GM23338 (cell line): Measurements from ENCODE around the gene CELF4.

Source experiments
- CREB1 ChIP-seq: fragments of 250-450 bp; sonication (Bioruptor Pico); IDR thresholded peaks from 2 replicates; pipeline ENCODE4 v1.5.0; 2020; ENCODE audit warnings: low read depth, mild to moderate bottlenecking, moderate library complexity
- EZH2 ChIP-seq: fragments of 200-600 bp; sonication (generic); IDR thresholded peaks from one replicate; pipeline ENCODE4 v1.8.0; 2017; ENCODE audit warnings: antibody characterized with exemption, mild to moderate bottlenecking, low read depth; ENCODE audit not compliant: unreplicated experiment
- EZH2phosphoT487 ChIP-seq: fragments of 200-600 bp; sonication (generic); IDR thresholded peaks from one replicate; pipeline ENCODE4 v1.8.1; 2018; ENCODE audit warnings: antibody characterized with exemption; ENCODE audit not compliant: unreplicated experiment
- JUNB ChIP-seq: IDR thresholded peaks from one replicate; pipeline ENCODE4 v1.6.1; 2016; ENCODE audit warnings: antibody characterized with exemption; ENCODE audit not compliant: unreplicated experiment
- NANOG ChIP-seq: IDR thresholded peaks from 2 replicates; pipeline ENCODE4 v1.6.1; 2016; ENCODE audit warnings: antibody characterized with exemption, borderline replicate concordance
- POLR2AphosphoS5 ChIP-seq: IDR thresholded peaks from 2 replicates; pipeline ENCODE4 v1.6.1; 2016; ENCODE audit warnings: antibody characterized with exemption, low read depth
- REST ChIP-seq: IDR thresholded peaks from one replicate; pipeline ENCODE4 v1.6.1; 2018; ENCODE audit warnings: antibody characterized with exemption; ENCODE audit not compliant: unreplicated experiment
- STAT1 ChIP-seq: IDR thresholded peaks from one replicate; pipeline ENCODE4 v1.6.1; 2016; ENCODE audit warnings: antibody characterized with exemption; ENCODE audit not compliant: unreplicated experiment
- ZNF114 ChIP-seq: fragments of 250-450 bp; sonication (Bioruptor Pico); IDR thresholded peaks from 2 replicates; pipeline ENCODE4 v1.5.0; 2020; ENCODE audit warnings: mild to moderate bottlenecking, moderate library complexity
- ZNF331 ChIP-seq: fragments of 250-450 bp; sonication (Bioruptor Pico); IDR thresholded peaks from 2 replicates; pipeline ENCODE4 v1.5.0; 2020; ENCODE audit warnings: low read depth, mild to moderate bottlenecking, moderate library complexity
- TF ChIP-seq, protein P1 (sequence below), 2 experiments: fragments of 200-600 bp in 1 of 2; sonication (generic) in 1 of 2; conservative IDR thresholded peaks; 2 replicates each; pipeline versions ENCODE4 v1.5.1 to v1.6.1; 2016 to 2017; ENCODE audit warnings: antibody characterized with exemption in 2 of 2, low read depth in 2 of 2, mild to moderate bottlenecking in 2 of 2, moderate library complexity in 1 of 2
- TF ChIP-seq, protein P2 (sequence below): IDR thresholded peaks from 2 replicates; pipeline ENCODE4 v1.6.1; 2016; ENCODE audit warnings: antibody characterized with exemption

DNA sequence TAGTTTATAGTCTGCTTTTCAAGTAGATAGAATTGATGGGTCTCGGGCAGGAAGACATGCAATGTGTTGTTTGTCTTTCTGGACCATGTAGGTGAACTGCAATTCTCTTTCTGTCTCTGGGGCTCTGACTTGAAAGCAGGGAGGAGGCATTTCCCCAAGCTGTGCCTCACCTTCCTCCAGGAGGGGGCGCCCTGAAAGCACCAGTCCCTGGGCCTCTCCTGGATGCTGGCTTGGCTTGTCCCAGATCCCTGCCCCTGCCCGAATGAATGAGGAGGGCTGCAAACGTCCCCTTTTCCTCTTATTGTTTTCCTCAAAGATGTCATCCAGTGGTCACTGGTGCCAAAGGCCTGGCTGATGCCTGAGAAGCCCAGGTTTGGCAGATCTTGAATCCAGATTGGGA lies 270.6 kb downstream of the CELF4 start:
- TF ChIP-seq, protein P1, sequence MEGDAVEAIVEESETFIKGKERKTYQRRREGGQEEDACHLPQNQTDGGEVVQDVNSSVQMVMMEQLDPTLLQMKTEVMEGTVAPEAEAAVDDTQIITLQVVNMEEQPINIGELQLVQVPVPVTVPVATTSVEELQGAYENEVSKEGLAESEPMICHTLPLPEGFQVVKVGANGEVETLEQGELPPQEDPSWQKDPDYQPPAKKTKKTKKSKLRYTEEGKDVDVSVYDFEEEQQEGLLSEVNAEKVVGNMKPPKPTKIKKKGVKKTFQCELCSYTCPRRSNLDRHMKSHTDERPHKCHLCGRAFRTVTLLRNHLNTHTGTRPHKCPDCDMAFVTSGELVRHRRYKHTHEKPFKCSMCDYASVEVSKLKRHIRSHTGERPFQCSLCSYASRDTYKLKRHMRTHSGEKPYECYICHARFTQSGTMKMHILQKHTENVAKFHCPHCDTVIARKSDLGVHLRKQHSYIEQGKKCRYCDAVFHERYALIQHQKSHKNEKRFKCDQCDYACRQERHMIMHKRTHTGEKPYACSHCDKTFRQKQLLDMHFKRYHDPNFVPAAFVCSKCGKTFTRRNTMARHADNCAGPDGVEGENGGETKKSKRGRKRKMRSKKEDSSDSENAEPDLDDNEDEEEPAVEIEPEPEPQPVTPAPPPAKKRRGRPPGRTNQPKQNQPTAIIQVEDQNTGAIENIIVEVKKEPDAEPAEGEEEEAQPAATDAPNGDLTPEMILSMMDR (conservative IDR thresholded peaks at IDR 0.05; ENCODE audit: low read depth in 2 of 2): peak; percentile 83 to 92
- TF ChIP-seq NANOG (no peak), EZH2phosphoT487 (no peak), CREB1 (CRISPR knock-in tag) (no peak), EZH2 (no peak), ZNF331 (CRISPR knock-in tag) (no peak), REST (no peak), POLR2AphosphoS5 (no peak), JUNB (no peak), STAT1 (no peak), ZNF114 (no peak)
- TF ChIP-seq, protein P2, sequence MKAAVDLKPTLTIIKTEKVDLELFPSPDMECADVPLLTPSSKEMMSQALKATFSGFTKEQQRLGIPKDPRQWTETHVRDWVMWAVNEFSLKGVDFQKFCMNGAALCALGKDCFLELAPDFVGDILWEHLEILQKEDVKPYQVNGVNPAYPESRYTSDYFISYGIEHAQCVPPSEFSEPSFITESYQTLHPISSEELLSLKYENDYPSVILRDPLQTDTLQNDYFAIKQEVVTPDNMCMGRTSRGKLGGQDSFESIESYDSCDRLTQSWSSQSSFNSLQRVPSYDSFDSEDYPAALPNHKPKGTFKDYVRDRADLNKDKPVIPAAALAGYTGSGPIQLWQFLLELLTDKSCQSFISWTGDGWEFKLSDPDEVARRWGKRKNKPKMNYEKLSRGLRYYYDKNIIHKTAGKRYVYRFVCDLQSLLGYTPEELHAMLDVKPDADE: no peak
